HepG2 (cell line): ENCODE measurements around the gene LRRC43. TPM values are rescaled to one million over a fixed set of nuclear protein-coding genes. Genes with fewer than 3 reads are reported as not detected.

Experiments
- ARNT2 ChIP-seq: sonication (generic); formaldehyde crosslinking; IDR thresholded peaks from 2 replicates; pipeline ENCODE4 v1.8.0; 2022; ENCODE audit warnings: mild to moderate bottlenecking, low read depth, missing genetic modification reagents, moderate library complexity
- GABPB1 ChIP-seq: IDR thresholded peaks from 2 replicates; pipeline ENCODE4 v1.6.1; 2016; ENCODE audit warnings: mild to moderate bottlenecking, missing genetic modification reagents, moderate library complexity, missing compliant biosample characterization
- HNRNPL ChIP-seq: fragments of 200-400 bp; formaldehyde crosslinking; IDR thresholded peaks from 2 replicates; pipeline ENCODE4 v1.6.1; 2017; ENCODE audit warnings: mild to moderate bottlenecking, low read depth, low read length
- KLF15 ChIP-seq: sonication (generic); formaldehyde crosslinking; IDR thresholded peaks from 2 replicates; pipeline ENCODE4 v1.8.1; 2023; ENCODE audit warnings: borderline replicate concordance, mild to moderate bottlenecking, inconsistent platforms, missing genetic modification reagents, mixed read lengths
- MAFG ChIP-seq: sonication (generic); formaldehyde crosslinking; IDR thresholded peaks from 2 replicates; pipeline ENCODE4 v1.5.1; 2020; ENCODE audit warnings: mild to moderate bottlenecking, missing genetic modification reagents
- MIXL1 ChIP-seq: IDR thresholded peaks from 2 replicates; pipeline ENCODE4 v1.6.1; 2016
- MYPOP ChIP-seq: sonication (generic); formaldehyde crosslinking; IDR thresholded peaks from 2 replicates; pipeline ENCODE4 v1.8.1; 2023; ENCODE audit warnings: mild to moderate bottlenecking, moderate library complexity, missing genetic modification reagents
- NFRKB ChIP-seq: fragments of 450-650 bp; IDR thresholded peaks from 2 replicates; pipeline ENCODE4 v1.6.1; 2017
- NR2C2 ChIP-seq: sonication (generic); formaldehyde crosslinking; IDR thresholded peaks from 2 replicates; pipeline ENCODE4 v1.4.0; 2020; ENCODE audit warnings: missing genetic modification reagents, mild to moderate bottlenecking, moderate library complexity, borderline replicate concordance
- NR2F6 ChIP-seq, 2 experiments: IDR thresholded peaks; 2 replicates each; pipeline ENCODE4 v1.6.1; 2016; ENCODE audit warnings: antibody characterized with exemption in 1 of 2, mild to moderate bottlenecking in 1 of 2
- RERE ChIP-seq: IDR thresholded peaks from 2 replicates; pipeline ENCODE4 v1.6.1; 2016; ENCODE audit warnings: low read depth, missing genetic modification reagents, missing compliant biosample characterization
- STAG1 ChIP-seq: sonication (generic); formaldehyde crosslinking; IDR thresholded peaks from 2 replicates; pipeline ENCODE4 v1.4.0; 2020; ENCODE audit warnings: missing genetic modification reagents
- TAF15 ChIP-seq: fragments of 200-400 bp; formaldehyde crosslinking; IDR thresholded peaks from one replicate; pipeline ENCODE4 v1.6.1; 2018; ENCODE audit warnings: mild to moderate bottlenecking, low read depth, low read length; ENCODE audit not compliant: poor library complexity, severe bottlenecking
- TBP ChIP-seq: sonication (generic); formaldehyde crosslinking; IDR thresholded peaks from 2 replicates; pipeline ENCODE4 v1.5.0; 2020; ENCODE audit warnings: missing genetic modification reagents
- ZBTB7B ChIP-seq: sonication (generic); formaldehyde crosslinking; IDR thresholded peaks from 2 replicates; pipeline ENCODE4 v1.4.0; 2020; ENCODE audit warnings: missing genetic modification reagents
- ZEB1 ChIP-seq: IDR thresholded peaks from 2 replicates; pipeline ENCODE4 v1.6.1; 2012; ENCODE audit warnings: mild to moderate bottlenecking, low read depth, inconsistent platforms; ENCODE audit not compliant: insufficient replicate concordance
- ZFAT ChIP-seq: sonication (generic); formaldehyde crosslinking; conservative IDR thresholded peaks from 2 replicates; pipeline ENCODE4 v1.8.1; 2023; ENCODE audit warnings: missing genetic modification reagents, inconsistent platforms
- ZNF138 ChIP-seq: sonication (generic); formaldehyde crosslinking; IDR thresholded peaks from 2 replicates; pipeline ENCODE4 v1.5.0; 2020; ENCODE audit warnings: mild to moderate bottlenecking, low read depth, missing genetic modification reagents
- ZNF274 ChIP-seq: sonication (generic); formaldehyde crosslinking; IDR thresholded peaks from 2 replicates; pipeline ENCODE4 v1.5.1; 2020; ENCODE audit warnings: mild to moderate bottlenecking, missing genetic modification reagents
- ZNF446 ChIP-seq: sonication (generic); formaldehyde crosslinking; IDR thresholded peaks from 2 replicates; pipeline ENCODE4 v1.5.0; 2020; ENCODE audit warnings: mild to moderate bottlenecking, missing genetic modification reagents
- ZNF460 ChIP-seq: sonication (generic); formaldehyde crosslinking; IDR thresholded peaks from 2 replicates; pipeline ENCODE4 v1.5.1; 2020; ENCODE audit warnings: missing genetic modification reagents, mild to moderate bottlenecking, borderline replicate concordance
- ZNF570 ChIP-seq: sonication (generic); formaldehyde crosslinking; IDR thresholded peaks from 2 replicates; pipeline ENCODE4 v1.4.0; 2020; ENCODE audit warnings: mild to moderate bottlenecking, missing genetic modification reagents, borderline replicate concordance
- ZNF614 ChIP-seq: IDR thresholded peaks from 2 replicates; pipeline ENCODE4 v1.6.1; 2018; ENCODE audit warnings: missing biosample characterization, missing genetic modification reagents, inconsistent platforms, borderline replicate concordance
- ZNF616 ChIP-seq: sonication (generic); formaldehyde crosslinking; IDR thresholded peaks from 2 replicates; pipeline ENCODE4 v1.5.0; 2020; ENCODE audit warnings: low read depth, mild to moderate bottlenecking, missing genetic modification reagents
- ZNF782 ChIP-seq: sonication (generic); formaldehyde crosslinking; IDR thresholded peaks from 2 replicates; pipeline ENCODE4 v1.4.0; 2020; ENCODE audit warnings: missing genetic modification reagents, mild to moderate bottlenecking, borderline replicate concordance
- polyA plus RNA-seq, 8 experiments: library from polyadenylated mRNA; depleted of rRNA in 3 of 8; stranded (reverse) in 7 of 8; unstranded in 1 of 8; fragments of >200 nt; fragmentation: Illumina TruSeq in 4 of 8; extraction: Trizol in 4 of 8; gene quantifications; 2 replicates each; pipeline versions ENCODE4 v1.2.1 to v1.2.3, GENCODE V29; 2011 to 2016; ENCODE audit warnings: low read depth in 4 of 8, missing spikeins in 1 of 8, mixed read lengths in 1 of 8; ENCODE audit not compliant: insufficient read depth in 1 of 8
- total RNA-seq, 5 experiments: library from RNA; depleted of rRNA; stranded (reverse); fragments of >200 nt; fragmentation: Illumina TruSeq; extraction: Trizol; gene quantifications; 2 replicates each; pipeline ENCODE4 v1.2.3, GENCODE V29; 2016; ENCODE audit warnings: low read depth in 1 of 5

The LRRC43 gene
- total and polyA plus RNA-seq, 2 of the 13 experiments (the other 11 are each of a cell fraction or from before 2014, with no cell fraction given): not detected

- TF ChIP-seq NR2C2 (CRISPR knock-in tag): no peak
- peak; percentile 92; the same call in 1 of the 2 replicates for TF ChIP-seq ZNF274
- TF ChIP-seq ARNT2 (CRISPR knock-in tag): peak; percentile 92
- peak; percentile 95; the same call in 1 of the 2 replicates for TF ChIP-seq ZNF616 (CRISPR knock-in tag)
- TF ChIP-seq ZFAT (CRISPR knock-in tag): no peak; the same call in 1 of the 2 replicates
- peak; percentile 94; the same call in 1 of the 2 replicates for TF ChIP-seq ZNF138 (CRISPR knock-in tag)
- no peak for TF ChIP-seq NFRKB
- TF ChIP-seq HNRNPL: no peak
- TF ChIP-seq MYPOP: no peak
- TF ChIP-seq KLF15 (CRISPR knock-in tag): no peak; the same call in 1 of the 2 replicates
- TF ChIP-seq ZNF614 (CRISPR knock-in tag): no peak
- peak; percentile 94; the same call in 1 of the 2 replicates for TF ChIP-seq ZNF782 (CRISPR knock-in tag)
- TF ChIP-seq STAG1: no peak
- no peak for TF ChIP-seq GABPB1
- no peak for TF ChIP-seq ZBTB7B (CRISPR knock-in tag)
- TF ChIP-seq ZNF460 (CRISPR knock-in tag): no peak
- TF ChIP-seq TAF15: no peak
- TF ChIP-seq ZNF446 (CRISPR knock-in tag): 0 out of 2 replicates have a peak, but pooled peaks have one; percentile 80
- TF ChIP-seq RERE (CRISPR knock-in tag): no peak
- TF ChIP-seq MIXL1 (CRISPR knock-in tag): peak; percentile 57; the same call in 1 of the 2 replicates
- TF ChIP-seq ZNF570 (CRISPR knock-in tag): no peak
- TF ChIP-seq MAFG (CRISPR knock-in tag): no peak
- TF ChIP-seq NR2F6 (IDR thresholded peaks at IDR 0.05): no peak
- TF ChIP-seq NR2F6 (CRISPR knock-in tag; IDR thresholded peaks at IDR 0.05): no peak
- TF ChIP-seq ZEB1: no peak
- no peak for TF ChIP-seq TBP (CRISPR knock-in tag)
These were observed 43.6 kb downstream of the LRRC43 start (continued) for GRCh38 chr12:122226366-122227125.
